Esophagus muscularis mucosa (tissue), 4 donors: ENCODE results near the gene PDXDC1. TPM values are rescaled to one million over a fixed set of nuclear protein-coding genes. Genes with fewer than 3 reads are reported as not detected.
"Not testable (repeated sequence)": the region's sequence is repeated elsewhere in the genome, so short reads cannot be mapped to it uniquely, and the experiment has no call there.

ENCODE experiments used
- DNase-seq: peaks from one replicate; pipeline ENCODE4 v3.0.0-alpha.2; 2017; ENCODE audit errors: extremely low spot score
- H3K27ac ChIP-seq, 4 donors: fragments of 200-600 bp; sonication (generic); replicated peaks in 1 of 4; 1 replicate in 3 of 4; 2 replicates in 1 of 4; pipeline ENCODE4 v1.5.1; 2016 to 2019; ENCODE audit warnings: mild to moderate bottlenecking in 1 of 4
- H3K27me3 ChIP-seq, 4 donors: fragments of 200-600 bp; sonication (generic); one replicate each; pipeline versions ENCODE4 v1.5.1 to v1.6.0; 2016 to 2019
- H3K36me3 ChIP-seq, 4 donors: fragments of 200-600 bp; sonication (generic); one replicate each; pipeline ENCODE4 v1.5.1; 2016 to 2019
- H3K4me1 ChIP-seq, 4 donors: fragments of 200-600 bp; sonication (generic); one replicate each; pipeline ENCODE4 v1.5.1; 2016 to 2019
- H3K4me3 ChIP-seq, 4 donors: fragments of 200-600 bp; sonication (generic); 1 replicate in 2 of 4; 2 replicates in 2 of 4; pipeline ENCODE4 v1.5.1; 2016 to 2019; ENCODE audit warnings: mild to moderate bottlenecking in 4 of 4, moderate library complexity in 1 of 4
- H3K9me3 ChIP-seq, 4 donors: fragments of 200-600 bp; sonication (generic); 1 replicate in 3 of 4; 2 replicates in 1 of 4; pipeline ENCODE4 v1.5.1; 2016 to 2019
- EP300 ChIP-seq: sonication (generic); formaldehyde crosslinking; IDR thresholded peaks from one replicate; pipeline ENCODE4 v1.6.1; 2017; ENCODE audit warnings: antibody characterized with exemption
- POLR2A ChIP-seq: fragments of 450-650 bp; IDR thresholded peaks from one replicate; pipeline ENCODE4 v1.6.1; 2017; ENCODE audit warnings: antibody characterized with exemption, moderate library complexity, mild to moderate bottlenecking, low read depth
- POLR2AphosphoS5 ChIP-seq, 2 donors: sonication (generic); formaldehyde crosslinking; IDR thresholded peaks; one replicate each; pipeline ENCODE4 v1.6.1; 2017; ENCODE audit warnings: antibody characterized with exemption in 2 of 2
- WGBS: methylation state at CpG from one replicate; pipeline ENCODE4 v1.1.5; 2018; 5-methylcytosine and 5-hydroxymethylcytosine counted together
- intact Hi-C: fragments of 100-400 bp; cut with DNase I; formaldehyde crosslinking; loops from one replicate; pipeline ENCODE4 v1.15.1; 2023
- total RNA-seq, 4 donors: library from RNA; depleted of rRNA; stranded (reverse); fragments of >200 nt; gene quantifications; one replicate each; pipeline versions ENCODE4 v1.1.0 to v1.2.1, GENCODE V29; 2016
- TF ChIP-seq, protein P1 (sequence below), 3 experiments: fragments of 200-600 bp in 2 of 3; fragments of 450-650 bp in 1 of 3; sonication (generic) in 2 of 3; IDR thresholded peaks; one replicate each; pipeline ENCODE4 v1.5.1; 2017 to 2019; ENCODE audit warnings: antibody characterized with exemption in 3 of 3, mild to moderate bottlenecking in 2 of 3, moderate library complexity in 1 of 3

PDXDC1 gene
- total RNA-seq, 4 donors from 2014 or later: 74.3 to 91.3 (median 85.9) TPM

DNA sequence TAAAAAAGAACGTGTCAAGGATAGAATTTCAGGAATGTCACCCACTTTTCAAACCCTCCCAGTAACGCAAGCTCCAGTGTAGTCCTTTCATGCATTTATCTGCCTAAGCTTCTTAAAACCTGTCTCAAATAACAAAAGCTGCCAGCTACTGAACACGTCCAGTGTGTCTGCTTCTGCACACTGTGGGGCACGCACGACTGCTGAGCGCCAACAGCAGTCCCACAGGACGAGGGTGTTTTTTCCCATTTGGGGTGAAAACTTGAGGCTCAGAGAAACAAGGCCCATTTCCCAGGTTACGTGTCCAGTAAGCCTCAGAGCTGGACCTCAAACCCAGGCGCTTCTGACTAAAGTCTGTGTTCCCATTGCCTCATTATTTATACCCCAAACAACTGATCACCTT lies 63.9 kb downstream of the PDXDC1 start:
- Histone ChIP-seq H3K27me3 (no peaks in the 10 kb centered on the region), H3K36me3 (peaks cover 52 to 87% (median 78%) of the 10 kb centered on the region in 4 donors), H3K4me3 (no peak overlapping the region), H3K9me3 (no peaks in the 10 kb centered on the region), H3K27ac (no peak overlapping the region), H3K4me1 (peaks cover 13 to 24% (median 13%) of the 10 kb centered on the region in 4 donors)
- no peak for DNase-seq
- 72% methylated on average over 6 of the region's 9 CpGs for WGBS
- intact Hi-C loops: no loop called here
- TF ChIP-seq EP300 (no peak), POLR2A (no peak), POLR2AphosphoS5 (IDR thresholded peaks at IDR 0.05) (no peak)
- TF ChIP-seq, protein P1, sequence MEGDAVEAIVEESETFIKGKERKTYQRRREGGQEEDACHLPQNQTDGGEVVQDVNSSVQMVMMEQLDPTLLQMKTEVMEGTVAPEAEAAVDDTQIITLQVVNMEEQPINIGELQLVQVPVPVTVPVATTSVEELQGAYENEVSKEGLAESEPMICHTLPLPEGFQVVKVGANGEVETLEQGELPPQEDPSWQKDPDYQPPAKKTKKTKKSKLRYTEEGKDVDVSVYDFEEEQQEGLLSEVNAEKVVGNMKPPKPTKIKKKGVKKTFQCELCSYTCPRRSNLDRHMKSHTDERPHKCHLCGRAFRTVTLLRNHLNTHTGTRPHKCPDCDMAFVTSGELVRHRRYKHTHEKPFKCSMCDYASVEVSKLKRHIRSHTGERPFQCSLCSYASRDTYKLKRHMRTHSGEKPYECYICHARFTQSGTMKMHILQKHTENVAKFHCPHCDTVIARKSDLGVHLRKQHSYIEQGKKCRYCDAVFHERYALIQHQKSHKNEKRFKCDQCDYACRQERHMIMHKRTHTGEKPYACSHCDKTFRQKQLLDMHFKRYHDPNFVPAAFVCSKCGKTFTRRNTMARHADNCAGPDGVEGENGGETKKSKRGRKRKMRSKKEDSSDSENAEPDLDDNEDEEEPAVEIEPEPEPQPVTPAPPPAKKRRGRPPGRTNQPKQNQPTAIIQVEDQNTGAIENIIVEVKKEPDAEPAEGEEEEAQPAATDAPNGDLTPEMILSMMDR (IDR thresholded peaks at IDR 0.05): no peak

DNA sequence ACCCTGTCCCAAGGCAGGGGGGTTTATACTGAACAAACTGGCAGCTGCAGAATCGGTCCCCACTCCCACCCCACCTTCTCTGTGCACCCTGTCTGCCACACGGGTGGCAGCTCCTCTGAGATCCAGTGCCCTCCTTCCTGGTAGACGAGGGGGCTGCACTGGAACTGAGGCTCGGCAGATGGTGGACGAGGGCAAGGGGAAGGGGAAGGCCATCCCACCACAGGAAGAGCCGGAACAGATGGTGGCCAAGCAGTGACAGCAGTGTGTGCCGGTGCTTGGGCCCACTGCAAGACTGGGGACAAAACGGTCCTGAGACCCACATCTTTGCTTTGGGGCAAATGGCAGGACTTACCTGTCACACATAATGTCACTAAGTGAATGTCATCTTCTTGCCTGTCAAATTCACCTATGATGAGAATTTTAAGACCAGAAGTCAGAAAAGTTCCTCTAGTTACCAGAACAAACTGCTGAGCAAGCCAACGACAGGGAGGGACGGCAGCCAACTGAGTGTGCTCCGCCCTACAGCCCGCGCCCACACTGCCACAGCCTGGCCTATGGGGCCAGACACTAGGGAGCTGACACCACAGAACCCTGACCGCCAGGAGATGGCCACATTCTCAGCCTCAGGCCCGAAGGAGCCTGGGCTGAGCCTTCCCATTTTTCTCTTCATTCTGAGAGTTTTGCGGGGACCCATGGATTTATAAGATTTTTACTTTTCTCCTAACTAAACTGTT lies 66.6 kb downstream of the PDXDC1 start:
- Histone ChIP-seq H3K4me3 (no peak overlapping the region), H3K27me3 (no peaks in the 10 kb centered on the region), H3K36me3 (peaks cover 32 to 77% (median 70%) of the 10 kb centered on the region in 4 donors), H3K27ac (peak overlapping the region; percentile 36 to 49 (median 45)), H3K4me1 (peaks cover 8 to 13% (median 13%) of the 10 kb centered on the region in 4 donors), H3K9me3 (no peaks in the 10 kb centered on the region)
- TF ChIP-seq POLR2A (no peak), EP300 (no peak), POLR2AphosphoS5 (IDR thresholded peaks at IDR 0.05) (peak; percentile 19 to 47)
- TF ChIP-seq, protein P1 (IDR thresholded peaks at IDR 0.05): peak in 2 of 3 experiments; percentile 19 to 27
- intact Hi-C loops: no loop called here
- WGBS: 44% methylated on average over 16 of the region's 16 CpGs
- DNase-seq: peak; percentile 94

DNA sequence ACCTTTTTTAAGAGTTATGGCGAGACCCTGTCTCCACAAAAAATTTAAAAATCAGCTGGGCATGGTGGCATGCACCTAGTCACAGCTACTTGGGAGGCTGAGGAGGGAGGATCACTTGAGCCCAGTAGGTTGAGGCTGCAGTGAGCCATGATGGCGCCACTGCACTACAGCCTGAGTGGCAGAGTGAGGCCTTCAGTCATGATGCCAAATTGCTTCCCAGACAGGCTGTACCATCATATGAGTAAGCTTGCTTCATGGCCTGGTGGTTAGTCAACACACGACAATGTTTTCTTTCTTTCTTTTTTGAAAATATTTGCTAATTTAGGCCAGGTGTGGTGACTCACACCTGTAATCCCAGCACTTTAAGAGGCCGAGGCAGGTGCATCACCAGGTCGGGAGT lies 68.5 kb downstream of the PDXDC1 start:
- Histone ChIP-seq H3K27ac (no peak overlapping the region), H3K36me3 (peaks cover 28 to 69% (median 63%) of the 10 kb centered on the region in 4 donors), H3K9me3 (no peaks in the 10 kb centered on the region), H3K4me1 (peaks cover 8 to 13% (median 13%) of the 10 kb centered on the region in 4 donors), H3K27me3 (no peaks in the 10 kb centered on the region), H3K4me3 (no peak overlapping the region)
- intact Hi-C loops: no loop called here
- WGBS: 96% methylated on average over 5 of the region's 5 CpGs
- no peak for DNase-seq
- TF ChIP-seq, protein P1 (IDR thresholded peaks at IDR 0.05): no peak
- TF ChIP-seq POLR2A: no peak
- no peak for TF ChIP-seq EP300
- TF ChIP-seq POLR2AphosphoS5 (IDR thresholded peaks at IDR 0.05): no peak

DNA sequence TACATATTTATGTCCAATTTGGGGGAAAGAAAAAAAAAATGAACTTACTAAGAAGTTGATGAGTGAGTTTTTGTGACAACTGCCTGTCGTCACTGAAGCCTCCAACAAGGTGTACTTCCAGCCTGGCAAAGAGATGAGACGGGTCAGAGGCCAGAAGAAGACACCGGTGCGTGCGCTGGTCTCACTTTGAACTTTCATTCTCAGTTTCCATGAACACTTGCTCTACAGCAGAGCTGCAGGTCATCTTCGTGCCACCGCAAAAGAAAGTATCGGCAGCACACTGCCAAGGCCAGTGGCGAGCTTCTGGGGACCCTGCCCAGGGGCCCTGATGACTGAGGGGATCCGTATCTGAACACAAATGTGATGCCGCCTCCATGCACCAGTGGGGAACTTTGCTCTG lies 69.5 kb downstream of the PDXDC1 start:
- Histone ChIP-seq H3K27me3 (no peaks in the 10 kb centered on the region), H3K36me3 (peaks cover 18 to 60% (median 53%) of the 10 kb centered on the region in 4 donors), H3K4me3 (no peak overlapping the region), H3K9me3 (no peaks in the 10 kb centered on the region), H3K4me1 (peaks cover 8 to 13% (median 13%) of the 10 kb centered on the region in 4 donors), H3K27ac (no peak overlapping the region)
- TF ChIP-seq POLR2A: no peak
- no peak for TF ChIP-seq POLR2AphosphoS5 (IDR thresholded peaks at IDR 0.05)
- TF ChIP-seq EP300: no peak
- TF ChIP-seq, protein P1 (IDR thresholded peaks at IDR 0.05): no peak
- DNase-seq: no peak
- WGBS: 88% methylated on average over 11 of the region's 11 CpGs
- intact Hi-C loops: no loop called here

DNA sequence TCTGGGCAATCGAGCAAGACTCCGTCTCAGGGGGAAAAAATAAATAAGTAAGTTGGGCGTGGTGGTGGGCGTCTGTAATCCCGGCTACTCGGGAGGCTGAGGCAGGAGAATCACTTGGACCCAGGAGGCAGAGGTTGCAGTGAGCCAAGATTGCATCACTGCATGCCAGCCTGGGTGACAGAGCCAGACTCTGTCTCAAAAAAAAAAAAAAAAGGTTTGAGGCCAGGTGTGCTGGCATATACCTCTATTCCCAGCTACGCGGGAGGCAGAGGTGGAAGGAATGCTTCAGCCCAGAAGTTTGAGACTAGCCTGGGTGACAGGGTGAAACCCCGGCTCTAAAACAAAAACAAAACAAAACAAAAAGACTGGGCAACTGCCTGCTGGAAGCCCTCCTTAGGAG lies 70.4 kb downstream of the PDXDC1 start:
- intact Hi-C loops, H3K4me3 ChIP-seq, H3K27me3 ChIP-seq, DNase-seq, H3K9me3 ChIP-seq, H3K27ac ChIP-seq: not testable (repeated sequence)
- H3K4me1 ChIP-seq: peaks cover 8 to 17% (median 13%) of the 10 kb centered on the region in 4 donors
- 84% methylated on average over 9 of the region's 9 CpGs for WGBS
- peaks cover 11 to 50% (median 43%) of the 10 kb centered on the region in 4 donors for H3K36me3 ChIP-seq
